GM18519 (cell line): ENCODE results near the gene ROCK2.

Source experiments
- ATAC-seq: cut with Tn5 transposase; IDR thresholded peaks from one replicate; pipeline ENCODE4 v1.9.1; 2021; ENCODE audit warnings: mild to moderate bottlenecking, moderate library complexity; ENCODE audit not compliant: unreplicated experiment, low FRiP score

ROCK2 gene

DNA sequence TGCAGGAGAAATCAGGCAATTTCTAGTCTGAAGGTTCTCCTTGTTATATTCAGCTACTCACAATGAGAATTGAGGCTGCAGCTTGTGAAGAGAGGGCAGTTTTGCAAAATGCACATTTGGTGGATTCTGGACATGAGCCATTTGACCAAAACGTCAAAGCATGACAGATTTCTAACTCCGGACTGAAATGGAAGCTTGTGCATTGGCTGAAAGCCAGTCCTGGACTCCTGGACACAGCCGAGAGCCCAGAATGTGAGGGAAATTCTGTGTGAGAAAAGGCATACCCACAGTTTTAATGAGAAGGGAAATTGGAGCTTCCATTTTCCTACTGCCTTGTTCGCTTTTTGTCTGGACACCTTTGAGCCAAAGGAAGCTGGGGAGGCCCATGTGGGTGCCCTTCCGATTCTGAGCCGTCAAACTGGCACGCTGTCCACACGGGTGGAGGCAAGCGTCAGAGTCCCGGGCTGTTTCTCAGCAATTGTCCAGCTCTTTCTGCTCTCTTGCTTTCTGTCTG lies 23.7 kb upstream of the ROCK2 start:
- ATAC-seq, result no peak

- ATAC-seq, result no peak
Measured at GRCh38 chr2:11367170-11367730, 22.8 kb upstream of the ROCK2 start.

DNA sequence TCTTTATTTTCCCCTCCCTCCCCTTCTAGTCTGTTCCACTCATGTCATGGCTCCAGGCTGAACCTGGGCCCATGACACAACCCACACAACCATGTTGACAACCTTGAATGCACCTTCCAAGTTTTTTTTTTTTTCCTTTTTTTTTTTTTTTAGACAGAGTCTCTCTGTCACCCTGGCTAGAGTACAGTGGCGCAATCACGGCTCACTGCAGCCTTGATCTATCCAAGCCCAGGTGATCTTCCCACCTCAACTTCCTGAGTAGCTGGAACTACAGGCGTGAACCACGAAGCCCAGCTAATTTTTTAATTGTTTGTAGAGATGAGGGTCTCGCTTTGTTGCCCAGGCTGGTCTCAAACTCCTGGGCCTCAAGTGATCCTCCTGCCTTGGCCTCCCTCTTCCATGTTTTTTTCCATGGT lies 21.9 kb upstream of the ROCK2 start:
- no peak for ATAC-seq

GRCh38 chr2:11365096-11365879 lies 20.9 kb upstream of the ROCK2 start:
- no peak for ATAC-seq

DNA sequence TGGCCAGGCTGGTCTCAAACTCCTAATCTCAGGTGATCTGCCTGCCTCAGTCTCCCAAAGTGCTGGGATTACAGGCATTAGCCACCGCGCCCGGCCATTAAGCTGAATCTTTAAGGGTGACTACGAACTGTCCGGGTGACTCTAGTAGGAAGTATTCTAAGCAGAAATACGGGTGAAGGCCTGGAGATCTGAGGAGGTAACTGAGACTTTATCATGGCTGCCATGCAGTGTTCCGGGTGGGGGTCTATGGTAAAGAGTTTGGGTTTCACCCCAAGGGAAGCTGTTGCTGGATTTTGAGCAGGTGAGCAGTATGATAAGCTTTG lies 20.1 kb upstream of the ROCK2 start:
- ATAC-seq, result no peak

GRCh38 chr2:11363868-11364564 lies 19.6 kb upstream of the ROCK2 start:
- no peak for ATAC-seq

DNA sequence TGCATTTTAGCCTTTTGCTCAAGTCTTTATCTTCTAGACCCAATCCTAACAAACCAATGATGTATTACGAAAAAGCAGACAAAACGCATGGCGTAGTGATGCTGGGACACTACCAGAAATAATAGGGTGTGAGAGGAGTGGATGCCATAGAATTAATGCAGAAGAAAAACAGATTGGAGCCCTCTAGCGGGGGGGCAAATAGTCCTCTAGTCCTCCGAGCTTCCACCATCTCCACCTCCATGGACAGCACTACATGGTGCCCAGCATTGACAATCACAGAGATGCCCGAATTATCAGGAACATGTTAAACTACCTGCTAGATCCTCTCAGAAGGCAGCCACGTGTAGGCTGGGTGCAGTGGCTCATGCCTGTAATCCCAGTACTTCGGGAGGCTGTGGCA lies 15.4 kb upstream of the ROCK2 start:
- ATAC-seq, result no peak

- no peak for ATAC-seq
Measured at GRCh38 chr2:11357428-11357972, 13.1 kb upstream of the ROCK2 start.

DNA sequence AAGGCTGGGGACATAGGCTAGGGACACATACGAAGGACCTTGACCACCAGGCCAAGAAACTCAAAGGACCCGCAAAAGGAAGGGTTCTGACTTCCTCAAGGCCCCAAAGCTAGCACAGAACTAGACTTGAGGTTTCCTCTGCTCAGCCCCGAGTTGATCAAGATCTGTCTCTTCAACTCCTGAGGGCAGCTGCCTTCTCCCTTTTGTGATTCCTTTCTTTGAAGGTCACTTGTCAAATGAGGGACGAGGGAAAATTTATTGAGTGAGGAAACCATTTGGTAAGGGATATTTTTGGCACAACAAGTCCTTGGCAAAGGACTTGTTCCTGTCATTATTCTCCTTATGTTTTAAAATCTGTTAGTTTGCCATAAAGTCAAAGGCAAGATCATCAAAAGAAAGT lies 12.3 kb upstream of the ROCK2 start:
- ATAC-seq, result no peak

DNA sequence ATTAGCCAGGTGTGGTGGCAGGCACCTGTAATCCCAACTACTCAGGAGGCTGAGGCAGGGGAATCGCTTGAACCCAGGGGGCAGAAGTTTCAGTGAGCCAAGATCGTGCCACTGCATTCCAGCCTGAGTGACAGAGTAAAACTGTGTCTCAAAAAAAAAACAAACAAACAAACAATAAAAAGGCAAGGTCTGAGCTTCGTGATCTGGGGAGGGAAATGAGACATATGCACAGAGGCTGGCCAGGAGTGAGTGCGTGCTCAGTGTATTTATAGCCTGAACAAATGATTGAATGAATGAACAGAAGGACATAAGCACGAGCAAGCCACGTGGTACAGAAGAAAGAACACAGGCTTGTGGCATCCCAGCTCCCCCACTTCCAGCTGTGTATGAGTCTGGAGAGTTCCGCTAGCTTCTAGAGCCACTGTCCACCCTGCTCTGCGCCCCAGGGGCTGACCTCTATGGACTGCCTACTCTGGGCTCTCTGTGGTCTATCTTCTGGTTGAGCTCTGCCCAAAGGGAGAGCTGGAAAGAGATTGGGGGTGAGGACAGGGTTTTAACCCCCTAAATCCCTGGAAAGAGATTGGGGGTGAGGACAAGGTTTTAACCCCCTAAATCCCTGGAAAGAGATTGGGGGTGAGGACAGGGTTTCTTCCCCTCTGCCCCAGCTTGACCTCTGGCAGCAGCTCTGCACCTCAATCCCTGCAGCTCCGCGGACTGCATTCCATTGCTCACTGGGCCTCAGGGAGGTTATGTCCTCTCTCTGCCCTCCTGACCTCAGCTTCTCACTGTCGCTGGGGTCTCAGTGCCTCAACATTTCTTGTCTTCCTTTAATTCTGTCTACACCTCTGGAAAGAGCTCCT lies 11.0 kb upstream of the ROCK2 start:
- no peak for ATAC-seq

- ATAC-seq, result no peak
Measured at GRCh38 chr2:11354363-11355154, 10.1 kb upstream of the ROCK2 start.

DNA sequence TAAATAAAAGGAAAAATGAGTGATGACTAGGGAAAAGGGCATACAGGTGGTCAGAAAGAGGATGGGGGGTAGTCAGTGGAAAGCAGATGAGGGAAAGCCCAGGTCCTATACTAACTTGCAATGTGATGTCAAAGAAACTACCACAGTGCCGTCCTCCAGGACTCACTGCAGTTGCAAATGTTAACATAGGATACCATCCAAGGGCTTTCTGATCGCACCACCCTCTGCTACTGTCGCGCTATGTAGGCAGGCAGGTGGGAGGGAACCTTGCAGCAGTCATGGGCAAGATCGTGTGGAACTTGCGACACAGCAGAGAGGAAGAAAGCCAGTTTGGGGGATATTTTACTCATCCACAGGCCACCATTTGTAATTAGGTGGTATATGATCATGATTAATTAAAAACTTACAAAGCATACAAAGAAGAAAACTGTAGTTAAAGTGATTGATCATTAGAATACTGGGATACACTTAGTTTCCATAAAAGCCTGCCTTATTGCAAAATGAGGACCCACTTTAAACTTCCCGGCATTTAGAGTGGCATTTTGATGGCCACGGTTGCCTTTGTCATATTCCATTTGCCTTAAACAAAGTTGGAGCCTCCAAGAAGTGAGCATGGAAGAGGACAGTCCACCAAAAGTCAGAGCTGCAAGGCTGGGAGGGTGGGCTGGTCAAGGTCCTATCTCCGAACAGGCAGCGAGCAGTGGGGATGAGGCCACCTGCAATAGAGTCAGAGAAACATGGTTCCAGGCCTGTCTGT lies 8.5 kb upstream of the ROCK2 start:
- no peak for ATAC-seq

GRCh38 chr2:11348209-11348749 lies 3.8 kb upstream of the ROCK2 start:
- ATAC-seq, result no peak

- ATAC-seq, result no peak
Measured at GRCh38 chr2:11347403-11347959, 3.0 kb upstream of the ROCK2 start.

GRCh38 chr2:11346023-11346482 lies 1.6 kb upstream of the ROCK2 start:
- ATAC-seq, result no peak

GRCh38 chr2:11344956-11345677 lies 681 bp upstream of the ROCK2 start:
- ATAC-seq, result peak; percentile 12

- ATAC-seq, result peak; percentile 24
Measured at GRCh38 chr2:11343650-11344341, 640 bp downstream of the ROCK2 start.
